GM18498 (cell line): ENCODE results near the gene HSPBP1.

ENCODE experiments used
- ATAC-seq: cut with Tn5 transposase; IDR thresholded peaks from one replicate; pipeline ENCODE4 v1.9.1; 2021; ENCODE audit warnings: mild to moderate bottlenecking, moderate library complexity; ENCODE audit not compliant: unreplicated experiment

Gene HSPBP1

GRCh38 chr19:55276720-55277430, 3.0 kb downstream of the HSPBP1 start:
- peak; percentile 10 for ATAC-seq

- peak; percentile 58 for ATAC-seq
Measured at GRCh38 chr19:55275851-55276719, 3.8 kb downstream of the HSPBP1 start.

- ATAC-seq = no peak
Measured at GRCh38 chr19:55273978-55274707, 5.8 kb downstream of the HSPBP1 start.

- no peak for ATAC-seq
Measured at GRCh38 chr19:55272142-55272541, 7.8 kb downstream of the HSPBP1 start.

- ATAC-seq = no peak
Measured at GRCh38 chr19:55270172-55270942, 9.6 kb downstream of the HSPBP1 start.

- no peak for ATAC-seq
Measured at GRCh38 chr19:55269299-55269698, 10.6 kb downstream of the HSPBP1 start.

- ATAC-seq = no peak
Measured at GRCh38 chr19:55266840-55267239, 13.1 kb downstream of the HSPBP1 start.

GRCh38 chr19:55266404-55266803, 13.5 kb downstream of the HSPBP1 start:
- ATAC-seq = no peak

- no peak for ATAC-seq
Measured at GRCh38 chr19:55265723-55266386, 14.1 kb downstream of the HSPBP1 start.

- no peak for ATAC-seq
Measured at GRCh38 chr19:55265173-55265572, 14.7 kb downstream of the HSPBP1 start.

- no peak for ATAC-seq
Measured at GRCh38 chr19:55264531-55264930, 15.4 kb downstream of the HSPBP1 start.

- ATAC-seq = no peak
Measured at GRCh38 chr19:55262359-55262758, 17.6 kb downstream of the HSPBP1 start.

- no peak for ATAC-seq
Measured at GRCh38 chr19:55261671-55262126, 18.2 kb downstream of the HSPBP1 start.

- no peak for ATAC-seq
Measured at GRCh38 chr19:55259540-55260210, 20.2 kb downstream of the HSPBP1 start.

GRCh38 chr19:55258828-55259539, 20.9 kb downstream of the HSPBP1 start, which contains the start of gene PPP6R1:
Gene PPP6R1, minus strand, starts transcription at chr19:55259017. Its CDS starts 11,914 bp downstream, at chr19:55247103.
- peak; percentile 78 for ATAC-seq

- ATAC-seq = peak; percentile 18
Measured at GRCh38 chr19:55258476-55258827, 21.5 kb downstream of the HSPBP1 start.

GRCh38 chr19:55257461-55258420, 22.2 kb downstream of the HSPBP1 start:
- ATAC-seq = no peak
